GM21786 (cell line): ENCODE results near the gene CMC4.
A peak's percentile ranks its signal among the peaks of the same experiment; 100 is the strongest.

Source experiments
- ATAC-seq: cut with Tn5 transposase; IDR thresholded peaks from one replicate; pipeline ENCODE4 v1.9.1; 2021; ENCODE audit not compliant: unreplicated experiment

CMC4 gene

GRCh38 chrX:155054255-155054654 is 16.7 kb downstream of the CMC4 start:
- no peak for ATAC-seq

- ATAC-seq, result no peak
Observed at GRCh38 chrX:155053656-155054055, 17.3 kb downstream of the CMC4 start.

DNA sequence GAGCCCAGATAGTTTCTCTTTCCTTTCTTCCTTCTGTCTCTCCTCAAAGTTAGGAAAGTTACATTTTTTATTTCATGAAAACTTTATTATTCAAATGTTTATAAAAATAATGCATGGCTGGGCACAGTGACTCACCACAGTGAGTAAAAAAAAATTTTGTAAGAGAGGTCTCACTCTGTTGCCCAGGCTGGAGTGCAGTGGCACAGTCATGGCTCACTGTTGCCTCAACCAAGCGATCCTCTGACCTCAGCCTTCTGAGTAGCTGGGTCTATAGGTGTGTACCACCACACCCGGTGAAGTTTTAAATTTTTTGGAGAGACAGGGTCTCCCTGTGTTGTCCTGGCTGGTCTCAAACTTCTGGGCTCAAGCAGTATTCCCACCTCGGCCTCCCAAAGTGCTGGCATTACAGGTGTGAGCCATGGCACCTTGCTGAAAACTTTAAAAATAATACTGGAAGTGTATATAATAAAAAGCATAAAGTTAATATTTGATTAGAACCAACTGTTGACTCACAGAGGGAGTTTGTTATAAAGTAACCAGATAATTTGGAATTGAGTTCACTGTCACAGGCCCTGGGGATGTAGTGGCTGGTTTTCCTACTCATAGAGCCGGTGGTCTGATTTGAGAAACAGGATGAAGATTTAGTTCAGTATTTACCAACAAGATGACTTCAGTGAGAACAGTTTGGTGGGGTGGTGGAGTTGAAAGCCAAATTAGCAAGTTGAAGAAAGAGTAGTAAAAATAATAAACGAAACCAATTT is 18.0 kb downstream of the CMC4 start:
- ATAC-seq, result no peak

DNA sequence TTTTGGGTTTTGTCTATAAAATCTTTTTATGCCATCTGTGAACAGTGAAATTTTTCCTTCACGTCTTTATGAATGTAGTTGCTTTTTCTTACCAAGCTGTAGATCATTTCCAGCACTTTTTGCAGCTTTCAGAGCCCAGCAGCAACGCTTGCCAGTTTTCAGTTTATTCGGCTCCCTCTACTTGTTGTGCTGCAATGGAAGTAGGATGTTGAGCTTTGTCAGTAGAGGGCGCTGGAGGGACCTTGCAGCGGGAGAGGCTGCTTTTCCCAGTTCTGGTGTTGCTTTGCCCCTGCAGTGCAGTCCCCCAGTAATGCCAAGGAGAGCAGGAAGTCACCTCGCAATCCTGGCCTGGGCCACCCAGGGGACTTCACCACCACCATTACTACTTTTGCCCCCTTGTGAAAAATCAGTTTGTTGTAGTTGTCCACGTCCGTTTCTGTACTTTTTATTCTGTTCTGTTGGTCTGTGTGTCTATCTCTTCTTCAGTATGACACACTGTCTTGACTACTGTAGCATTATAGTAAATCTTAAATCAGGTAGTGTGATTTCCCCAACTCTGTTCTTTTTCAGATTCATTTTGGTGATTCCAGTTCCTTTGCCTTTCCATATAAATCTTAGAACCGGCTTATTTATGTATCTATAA is 21.8 kb downstream of the CMC4 start:
- peak; percentile 52 for ATAC-seq

DNA sequence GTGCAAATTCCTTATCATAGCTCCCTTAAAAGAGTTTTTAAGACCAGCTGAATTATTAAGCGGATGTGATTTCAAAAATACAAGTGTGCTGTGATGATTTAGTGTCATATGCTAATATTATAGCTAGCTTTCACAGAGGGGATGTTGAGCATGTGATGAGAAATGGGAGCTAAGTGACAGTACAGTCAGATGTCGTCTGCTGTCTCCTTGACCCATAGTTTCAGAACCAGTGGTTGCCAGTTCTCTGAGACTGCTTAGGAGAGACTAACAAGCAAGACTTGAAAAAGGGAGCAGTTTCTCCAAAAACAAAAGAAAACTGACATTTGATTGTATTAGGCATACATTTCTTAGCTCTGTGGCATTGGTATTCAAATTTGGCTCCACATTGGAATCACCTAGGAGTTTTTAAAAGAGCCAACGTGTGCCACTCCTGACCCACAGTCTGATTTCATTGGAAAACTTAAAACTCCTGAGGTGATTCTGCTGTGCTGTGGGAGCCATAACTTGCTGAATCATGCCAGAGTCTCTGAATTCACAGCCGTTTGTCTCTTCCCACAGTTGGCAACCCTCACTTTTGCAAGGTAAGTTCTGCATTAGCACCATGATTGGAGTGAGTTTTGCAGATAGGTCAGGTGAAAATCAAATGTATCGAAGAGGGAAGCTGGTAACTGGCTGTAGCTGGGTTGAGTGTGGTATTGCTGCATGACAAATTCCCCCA is 24.0 kb downstream of the CMC4 start:
- no peak for ATAC-seq

- ATAC-seq, result no peak
Observed at GRCh38 chrX:155046129-155046810, 24.7 kb downstream of the CMC4 start.

- no peak for ATAC-seq
Observed at GRCh38 chrX:155035688-155036087, 35.2 kb downstream of the CMC4 start.

- no peak for ATAC-seq
Observed at GRCh38 chrX:155031657-155032056, 39.3 kb downstream of the CMC4 start.

DNA sequence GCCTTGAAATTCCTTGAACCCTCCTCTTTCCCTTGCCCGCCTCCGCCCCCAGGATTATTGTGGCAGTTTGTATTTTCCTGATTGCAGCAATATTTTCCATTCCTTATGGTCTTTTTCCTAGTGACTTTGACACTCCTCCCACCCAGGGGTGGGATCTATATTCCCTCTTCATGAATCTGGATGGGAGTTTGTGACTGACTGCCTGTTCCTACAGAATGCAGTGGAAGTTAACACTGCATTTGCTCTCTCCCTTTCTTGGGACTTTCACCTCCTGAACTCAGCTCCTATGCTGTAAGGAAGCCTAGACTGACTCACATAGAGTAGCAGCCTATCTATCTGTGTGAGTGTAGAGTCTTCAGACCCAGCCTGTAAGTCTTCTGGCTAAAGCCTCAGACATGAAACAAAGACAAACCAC is 42.1 kb downstream of the CMC4 start:
- ATAC-seq, result no peak

DNA sequence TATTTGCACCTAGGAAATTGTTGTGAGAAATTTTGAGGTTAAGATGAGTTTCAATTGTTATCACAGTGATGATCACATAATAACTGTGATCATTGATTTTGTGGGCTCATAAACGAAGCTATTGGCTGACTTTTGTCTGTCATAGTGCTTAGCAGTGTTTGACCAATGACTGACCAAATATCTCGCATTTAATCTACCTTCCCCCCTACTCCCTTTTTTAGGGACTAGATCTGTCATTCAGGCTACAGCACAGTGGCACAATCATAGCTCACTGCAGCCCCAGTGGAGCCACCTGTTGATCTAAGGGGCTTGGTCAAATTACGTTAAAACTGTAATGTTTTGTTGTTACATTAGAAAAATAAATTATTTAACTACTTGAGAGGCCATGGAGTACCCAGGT is 42.8 kb downstream of the CMC4 start:
- no peak for ATAC-seq

- no peak for ATAC-seq
Observed at GRCh38 chrX:155027509-155028066, 43.3 kb downstream of the CMC4 start.

DNA sequence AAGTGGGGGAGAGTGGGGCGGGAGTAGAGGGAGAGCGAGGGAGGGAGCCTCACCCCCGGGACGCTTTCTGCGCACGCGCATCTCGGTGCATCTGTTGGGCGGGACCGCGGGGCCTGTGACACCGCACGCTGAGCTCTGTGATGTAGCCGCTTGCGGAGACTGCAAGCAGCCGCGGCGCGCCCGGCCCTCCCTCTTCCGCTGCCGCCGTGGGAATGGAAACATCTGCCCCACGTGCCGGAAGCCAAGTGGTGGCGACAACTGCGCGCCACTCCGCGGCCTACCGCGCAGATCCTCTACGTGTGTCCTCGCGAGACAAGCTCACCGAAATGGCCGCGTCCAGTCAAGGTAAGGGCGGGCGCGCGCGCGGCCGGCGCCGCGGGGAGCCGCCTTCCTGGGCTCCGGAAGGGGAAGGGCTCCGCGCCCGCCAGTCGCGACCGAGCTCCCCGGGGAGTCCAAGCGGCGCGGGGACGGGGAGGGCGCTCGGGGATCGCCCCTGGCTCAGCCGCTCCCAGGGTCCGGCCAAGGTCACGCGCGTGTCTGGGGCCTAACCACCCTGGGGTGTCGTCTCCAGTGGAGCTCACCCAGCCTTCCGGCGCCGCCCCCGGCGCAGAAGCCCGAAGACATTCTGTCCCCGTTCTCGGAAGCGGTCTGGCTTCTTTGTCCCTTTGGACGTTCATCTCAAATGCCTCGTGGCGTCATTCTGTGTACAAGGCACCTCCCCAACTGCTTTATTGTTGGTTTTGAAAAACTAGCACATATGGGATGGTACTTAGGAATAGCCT is 44.0 kb downstream of the CMC4 start, which contains the start of gene FUNDC2:
TSS of gene FUNDC2 (plus strand) at position 118 of the 782 bp plus-strand sequence. CDS start at position 213, 95 bp downstream.
- peak; percentile 85 for ATAC-seq

GRCh38 chrX:155026420-155026726 is 44.6 kb downstream of the CMC4 start:
- no peak for ATAC-seq

GRCh38 chrX:155023907-155024833 is 46.8 kb downstream of the CMC4 start:
- ATAC-seq, result no peak

DNA sequence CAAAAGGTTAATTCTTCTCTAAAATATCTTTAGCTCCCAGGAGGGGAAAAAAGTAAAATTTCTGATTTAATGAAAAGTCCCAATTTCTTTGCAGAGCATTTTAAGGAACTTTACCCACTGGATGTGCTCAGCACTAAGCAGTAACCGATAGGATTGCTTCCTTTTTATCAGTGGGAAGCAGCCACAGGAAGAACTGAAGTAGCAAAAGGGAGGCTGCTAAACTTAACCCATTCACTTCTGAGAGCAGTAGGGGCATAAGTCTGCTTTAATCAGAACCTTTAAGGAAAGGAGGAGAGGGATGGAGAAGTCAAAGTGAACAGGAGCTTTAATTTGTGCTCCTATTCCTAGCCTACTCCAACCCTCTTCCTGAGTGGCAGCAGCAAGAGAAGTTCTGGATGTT is 48.4 kb downstream of the CMC4 start, which contains the start of gene F8:
TSS of gene F8 (minus strand) at position 139 of the 400 bp plus-strand sequence. CDS start 171 bp downstream, outside the sequence.
- ATAC-seq, result no peak

- no peak for ATAC-seq
Observed at GRCh38 chrX:155020591-155020990, 50.3 kb downstream of the CMC4 start.
